Heart left ventricle (tissue), 16 donors: ENCODE measurements around the gene IGF2R. TPM values are rescaled to one million over a fixed set of nuclear protein-coding genes. Genes with fewer than 3 reads are reported as not detected.
"Not testable (repeated sequence)": the region's sequence is repeated elsewhere in the genome, so short reads cannot be mapped to it uniquely, and the experiment has no call there.

Experiments used
- ATAC-seq, 4 donors: fragments of 200-7000 bp; cut with Tn5 transposase; one replicate each; pipeline ENCODE4 v1.9.1; 2020 to 2022; ENCODE audit warnings: moderate library complexity in 4 of 4, mild to moderate bottlenecking in 3 of 4, moderate number of reproducible peaks in 1 of 4
- DNase-seq, 5 donors: peaks; one replicate each; pipeline ENCODE4 v3.0.0-alpha.2; 2020
- H3K27ac ChIP-seq, 12 donors: fragments of 200-600 bp; sonication (generic) in 4 of 12; one replicate each; pipeline versions ENCODE4 v1.5.0 to v1.8.0; 2016 to 2022; ENCODE audit warnings: mild to moderate bottlenecking in 2 of 12
- H3K27me3 ChIP-seq, 9 donors: fragments of 200-600 bp; sonication (generic) in 2 of 9; one replicate each; pipeline versions ENCODE4 v1.5.1 to v1.8.0; 2016 to 2022; ENCODE audit warnings: mild to moderate bottlenecking in 3 of 9
- H3K36me3 ChIP-seq, 9 donors: fragments of 200-600 bp; sonication (generic) in 2 of 9; one replicate each; pipeline versions ENCODE4 v1.5.0 to v1.8.0; 2018 to 2022; ENCODE audit warnings: mild to moderate bottlenecking in 2 of 9
- H3K4me1 ChIP-seq, 12 donors: fragments of 200-600 bp; sonication (generic) in 4 of 12; one replicate each; pipeline versions ENCODE4 v1.5.0 to v1.8.0; 2016 to 2022; ENCODE audit warnings: mild to moderate bottlenecking in 3 of 12
- H3K4me3 ChIP-seq, 12 donors: fragments of 200-600 bp; sonication (generic) in 4 of 12; one replicate each; pipeline versions ENCODE4 v1.5.0 to v1.8.0; 2017 to 2022; ENCODE audit warnings: mild to moderate bottlenecking in 9 of 12, moderate library complexity in 4 of 12
- H3K9me3 ChIP-seq, 12 donors: fragments of 200-600 bp; sonication (generic) in 4 of 12; one replicate each; pipeline versions ENCODE4 v1.5.0 to v1.8.0; 2016 to 2022; ENCODE audit warnings: mild to moderate bottlenecking in 1 of 12
- POLR2A ChIP-seq, 2 donors: fragments of 450-650 bp; IDR thresholded peaks; one replicate each; pipeline ENCODE4 v1.6.1; 2017; ENCODE audit warnings: antibody characterized with exemption in 2 of 2, mild to moderate bottlenecking in 2 of 2, moderate library complexity in 2 of 2
- WGBS, 4 donors: extraction: QIAGEN DNeasy Blood & Tissue Kit in 2 of 4; methylation state at CpG; one replicate each; pipeline versions ENCODE4 v1.1.5 to v1.1.7; 2013 to 2018; 5-methylcytosine and 5-hydroxymethylcytosine counted together
- intact Hi-C, 10 donors: fragments of 100-400 bp; cut with DNase I; formaldehyde crosslinking; loops; one replicate each; pipeline versions ENCODE4 v1.11.1 to v1.14.2; 2022
- polyA plus RNA-seq, 2 donors: library from polyadenylated mRNA; stranded (reverse); fragments of 200-250 nt; gene quantifications; one replicate each; pipeline ENCODE4 v1.2.3, GENCODE V29; 2013
- total RNA-seq, 9 donors: library from RNA; depleted of rRNA in 2 of 9; stranded (reverse); fragments of >200 nt in 2 of 9; fragmentation: NEBNext Ultra II Directional in 3 of 9; extraction: Animal tissue kit (Norgen Biotek cat#: 25700) in 3 of 9; gene quantifications; one replicate each; pipeline versions ENCODE4 v1.1.0 to v1.2.4, GENCODE V29; 2016 to 2023
- TF ChIP-seq, protein P1 (sequence below), 12 donors: fragments of 200-600 bp; sonication (generic) in 4 of 12; IDR thresholded peaks; one replicate each; pipeline versions ENCODE4 v1.5.0 to v1.8.0; 2018 to 2022; ENCODE audit warnings: antibody characterized with exemption in 12 of 12, mild to moderate bottlenecking in 5 of 12
- donor health status: ischemic (EF 13 %, LVEDD 7.1; RV severe dilation, severe dysfunction).
- donor health status: healthy with polysubstance abuse.
- donor health status: DM: no; HTN: yes; CAD: no.
- donor health status: DM: no; HTN: no; CAD: no.
- donor health status: ischemic (EF 25% LVEDD 6.9; RV normal size, moderate dysfunction).
- donor health status: ischemic (EF 25% LVEDD 5.7; RV mildly dilated, moderate dysfunction).
- donor health status: healthy.
- donor health status: DM: yes; HTN: yes; CAD: no.
- donor health status: ischemic (EF 35%, LVEDD 5.7; RV mildly dilated, moderate dysfunction).
- donor health status: nonischemic (EF 11% LVEDD 7.7; RV severe dilation, severe dysfunction).
- donor health status: DM: yes; HTN: yes; CAD: no.
- donor health status: PGD.
- donor health status: ischemic (EF 29% LVEDD 5.4; RV normal size, mild dysfunction).
- donor health status: nonischemic (EF 23%, LVEDD 6.1; RV moderate dilation, normal function).

IGF2R gene
- total and polyA plus RNA-seq, 11 donors = 15.4 to 111 (median 68.5) TPM

- TF ChIP-seq POLR2A (IDR thresholded peaks at IDR 0.05) = no peak
- TF ChIP-seq, protein P1, sequence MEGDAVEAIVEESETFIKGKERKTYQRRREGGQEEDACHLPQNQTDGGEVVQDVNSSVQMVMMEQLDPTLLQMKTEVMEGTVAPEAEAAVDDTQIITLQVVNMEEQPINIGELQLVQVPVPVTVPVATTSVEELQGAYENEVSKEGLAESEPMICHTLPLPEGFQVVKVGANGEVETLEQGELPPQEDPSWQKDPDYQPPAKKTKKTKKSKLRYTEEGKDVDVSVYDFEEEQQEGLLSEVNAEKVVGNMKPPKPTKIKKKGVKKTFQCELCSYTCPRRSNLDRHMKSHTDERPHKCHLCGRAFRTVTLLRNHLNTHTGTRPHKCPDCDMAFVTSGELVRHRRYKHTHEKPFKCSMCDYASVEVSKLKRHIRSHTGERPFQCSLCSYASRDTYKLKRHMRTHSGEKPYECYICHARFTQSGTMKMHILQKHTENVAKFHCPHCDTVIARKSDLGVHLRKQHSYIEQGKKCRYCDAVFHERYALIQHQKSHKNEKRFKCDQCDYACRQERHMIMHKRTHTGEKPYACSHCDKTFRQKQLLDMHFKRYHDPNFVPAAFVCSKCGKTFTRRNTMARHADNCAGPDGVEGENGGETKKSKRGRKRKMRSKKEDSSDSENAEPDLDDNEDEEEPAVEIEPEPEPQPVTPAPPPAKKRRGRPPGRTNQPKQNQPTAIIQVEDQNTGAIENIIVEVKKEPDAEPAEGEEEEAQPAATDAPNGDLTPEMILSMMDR (IDR thresholded peaks at IDR 0.05) = no peak
- Histone ChIP-seq H3K27ac (no peak overlapping the region), H3K4me3 (no peak overlapping the region), H3K9me3 (no peaks in the 10 kb centered on the region), H3K27me3 (no peaks in the 10 kb centered on the region), H3K36me3 (no peaks in the 10 kb centered on the region), H3K4me1 (no peaks in the 10 kb centered on the region)
- intact Hi-C loops = no loop called here
- no peak for DNase-seq
- WGBS, 4 donors = 83 to 91% (median 89%) methylated on average over 19 of the region's 19 CpGs
- ATAC-seq = no peak
Measured at GRCh38 chr6:160131636-160132296, 162.9 kb downstream of the IGF2R start.

DNA sequence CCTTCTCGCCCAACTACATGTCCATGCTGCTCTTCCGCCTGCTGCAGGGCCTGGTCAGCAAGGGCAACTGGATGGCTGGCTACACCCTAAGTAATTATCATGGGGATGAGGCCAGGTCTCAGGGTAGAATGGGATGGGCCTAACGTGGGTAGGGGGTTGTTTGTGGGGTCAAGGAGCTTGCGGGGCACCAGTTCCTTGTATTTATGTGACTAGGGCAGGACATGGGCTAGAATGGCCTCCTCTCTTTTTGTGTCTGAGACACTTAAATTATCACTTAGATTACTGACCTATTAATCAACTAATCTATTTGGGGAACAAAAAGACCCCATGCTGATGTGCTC, 163.4 kb downstream of the IGF2R start:
- WGBS, 4 donors = 78 to 89% (median 81%) methylated on average over 4 of the region's 4 CpGs
- Histone ChIP-seq H3K4me3 (no peak overlapping the region), H3K36me3 (no peaks in the 10 kb centered on the region), H3K9me3 (no peaks in the 10 kb centered on the region), H3K27ac (no peak overlapping the region), H3K4me1 (no peaks in the 10 kb centered on the region), H3K27me3 (no peaks in the 10 kb centered on the region)
- intact Hi-C loops = no loop called here
- DNase-seq (no peak), ATAC-seq (no peak)
- TF ChIP-seq, protein P1 (IDR thresholded peaks at IDR 0.05) = no peak
- no peak for TF ChIP-seq POLR2A (IDR thresholded peaks at IDR 0.05)

DNA sequence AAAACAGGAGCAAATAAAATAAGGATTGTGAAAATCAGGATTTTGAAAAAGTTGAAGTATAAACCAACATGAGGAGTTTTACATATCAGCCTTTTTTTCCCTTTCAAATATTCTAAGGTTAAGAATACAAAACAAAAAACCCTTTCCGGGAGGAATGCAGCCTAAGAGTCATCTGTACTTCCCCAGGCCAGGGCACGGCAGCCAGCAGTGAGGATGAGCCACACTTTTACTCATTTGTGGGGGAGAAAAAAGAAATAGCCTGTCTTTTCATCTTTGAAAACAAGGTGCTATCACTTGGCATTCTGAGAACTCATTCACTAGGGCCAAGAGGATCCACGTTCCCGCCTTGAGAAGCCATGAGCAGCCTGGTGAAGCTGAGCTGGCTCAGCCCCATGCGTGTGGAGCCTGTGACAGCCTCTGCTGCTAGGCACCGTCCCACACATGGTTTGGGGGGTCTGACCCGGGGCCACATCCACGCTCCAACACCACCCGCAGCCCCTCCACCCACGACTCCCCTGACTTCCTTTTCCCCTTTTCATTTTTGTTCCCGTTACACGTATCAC, 164.0 kb downstream of the IGF2R start:
- Histone ChIP-seq H3K9me3 (no peaks in the 10 kb centered on the region), H3K27ac (no peak overlapping the region), H3K36me3 (no peaks in the 10 kb centered on the region), H3K4me1 (no peaks in the 10 kb centered on the region), H3K4me3 (no peak overlapping the region), H3K27me3 (no peaks in the 10 kb centered on the region)
- no peak for TF ChIP-seq POLR2A (IDR thresholded peaks at IDR 0.05)
- TF ChIP-seq, protein P1 (IDR thresholded peaks at IDR 0.05) = no peak
- no peak for ATAC-seq
- no peak for DNase-seq
- intact Hi-C loops = no loop called here
- 65 to 71% (median 70%) methylated on average over 12 of the region's 12 CpGs for WGBS, 4 donors

DNA sequence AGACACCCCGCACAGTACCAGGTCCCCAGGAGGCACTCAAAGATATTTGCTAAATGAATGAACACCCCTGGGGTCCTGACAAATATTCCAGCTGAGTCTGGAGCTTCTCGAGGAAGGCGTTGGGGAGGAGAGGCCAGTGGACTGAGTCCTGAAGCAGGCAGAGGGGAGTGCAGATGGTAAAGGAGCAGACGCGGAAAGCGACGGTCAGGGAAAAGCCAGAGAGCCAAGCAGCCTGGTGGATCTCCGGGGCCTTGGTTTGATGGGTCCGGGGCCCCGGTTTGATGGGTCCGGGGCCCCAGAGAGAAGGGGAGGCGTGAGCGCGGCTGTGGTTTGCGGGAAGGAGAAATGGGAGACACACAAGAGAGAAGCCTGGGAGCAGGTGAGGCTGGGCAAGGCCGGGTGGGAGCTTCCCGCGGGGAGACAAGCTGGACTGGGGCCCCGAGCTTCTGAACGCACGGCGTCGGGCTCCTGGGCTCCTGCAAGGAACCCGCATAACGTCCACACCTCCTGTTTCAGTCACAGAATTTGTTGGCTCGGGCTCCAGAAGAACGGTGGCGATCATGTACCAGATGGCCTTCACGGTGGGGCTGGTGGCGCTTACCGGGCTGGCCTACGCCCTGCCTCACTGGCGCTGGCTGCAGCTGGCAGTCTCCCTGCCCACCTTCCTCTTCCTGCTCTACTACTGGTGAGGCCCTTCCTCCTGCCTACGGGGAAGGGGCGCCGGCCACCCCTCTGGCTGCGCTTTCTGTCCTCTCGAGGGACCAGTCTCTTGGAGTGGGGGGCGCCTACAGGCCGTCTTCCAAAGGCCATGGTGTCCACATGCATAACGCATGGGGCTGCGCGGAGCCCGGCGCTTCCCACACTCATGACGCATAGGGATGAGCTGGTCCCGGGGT, 164.8 kb downstream of the IGF2R start:
- Histone ChIP-seq H3K4me3 (no peak overlapping the region), H3K36me3 (no peaks in the 10 kb centered on the region), H3K4me1 (peaks cover 0 to 4% (median 0%) of the 10 kb centered on the region in 12 donors), H3K9me3 (no peaks in the 10 kb centered on the region), H3K27ac (no peak overlapping the region), H3K27me3 (no peaks in the 10 kb centered on the region)
- ATAC-seq = no peak
- TF ChIP-seq, protein P1 (IDR thresholded peaks at IDR 0.05) = no peak
- no peak for TF ChIP-seq POLR2A (IDR thresholded peaks at IDR 0.05)
- DNase-seq = no peak
- intact Hi-C loops = no loop called here
- 91 to 93% (median 91%) methylated on average over 43 to 47 of the region's 47 CpGs for WGBS, 4 donors

GRCh38 chr6:160134337-160134751, 165.5 kb downstream of the IGF2R start:
- H3K36me3 ChIP-seq, H3K27me3 ChIP-seq, H3K4me3 ChIP-seq, H3K27ac ChIP-seq, ATAC-seq, DNase-seq, H3K4me1 ChIP-seq, H3K9me3 ChIP-seq, intact Hi-C loops: not testable (repeated sequence)
- WGBS, 4 donors = 91 to 96% (median 93%) methylated on average over 15 to 20 of the region's 20 CpGs
